Esophagus squamous epithelium (tissue), 4 donors: ENCODE results near the gene LSM3.

ENCODE experiments used
- POLR2A ChIP-seq, 4 donors: fragments of 450-650 bp; IDR thresholded peaks; one replicate each; pipeline ENCODE4 v1.6.1; 2017; ENCODE audit warnings: antibody characterized with exemption in 4 of 4, mild to moderate bottlenecking in 4 of 4, moderate library complexity in 3 of 4
- TF ChIP-seq, protein P1 (sequence below), 6 experiments: fragments of 450-650 bp in 4 of 6; fragments of 200-600 bp in 2 of 6; sonication (generic) in 2 of 6; IDR thresholded peaks; one replicate each; pipeline ENCODE4 v1.5.1; 2016 to 2019; ENCODE audit warnings: antibody characterized with exemption in 6 of 6, mild to moderate bottlenecking in 4 of 6, moderate library complexity in 4 of 6

DNA sequence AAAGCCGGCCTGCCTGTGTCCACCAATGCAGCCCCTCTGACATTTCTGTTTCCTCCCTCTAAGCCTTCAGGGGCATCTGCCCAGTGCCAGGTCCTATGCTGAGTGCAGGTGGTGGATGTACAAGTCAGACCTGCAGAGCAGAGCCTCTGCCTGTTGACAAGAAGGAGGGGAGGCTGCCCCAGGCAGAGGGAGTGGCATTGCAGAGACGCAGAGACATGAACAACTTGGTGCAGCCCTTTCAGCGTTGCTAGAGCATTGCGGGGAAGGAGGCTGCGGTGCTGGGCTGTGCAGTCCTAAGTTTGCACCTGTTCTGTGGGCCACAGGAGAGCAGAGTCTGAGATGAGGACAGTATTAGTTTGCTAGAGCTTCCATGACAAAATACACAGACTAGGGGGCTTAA, 65.2 kb downstream of the LSM3 start:
- TF ChIP-seq, protein P1, sequence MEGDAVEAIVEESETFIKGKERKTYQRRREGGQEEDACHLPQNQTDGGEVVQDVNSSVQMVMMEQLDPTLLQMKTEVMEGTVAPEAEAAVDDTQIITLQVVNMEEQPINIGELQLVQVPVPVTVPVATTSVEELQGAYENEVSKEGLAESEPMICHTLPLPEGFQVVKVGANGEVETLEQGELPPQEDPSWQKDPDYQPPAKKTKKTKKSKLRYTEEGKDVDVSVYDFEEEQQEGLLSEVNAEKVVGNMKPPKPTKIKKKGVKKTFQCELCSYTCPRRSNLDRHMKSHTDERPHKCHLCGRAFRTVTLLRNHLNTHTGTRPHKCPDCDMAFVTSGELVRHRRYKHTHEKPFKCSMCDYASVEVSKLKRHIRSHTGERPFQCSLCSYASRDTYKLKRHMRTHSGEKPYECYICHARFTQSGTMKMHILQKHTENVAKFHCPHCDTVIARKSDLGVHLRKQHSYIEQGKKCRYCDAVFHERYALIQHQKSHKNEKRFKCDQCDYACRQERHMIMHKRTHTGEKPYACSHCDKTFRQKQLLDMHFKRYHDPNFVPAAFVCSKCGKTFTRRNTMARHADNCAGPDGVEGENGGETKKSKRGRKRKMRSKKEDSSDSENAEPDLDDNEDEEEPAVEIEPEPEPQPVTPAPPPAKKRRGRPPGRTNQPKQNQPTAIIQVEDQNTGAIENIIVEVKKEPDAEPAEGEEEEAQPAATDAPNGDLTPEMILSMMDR (IDR thresholded peaks at IDR 0.05), result no peak
- no peak for TF ChIP-seq POLR2A (IDR thresholded peaks at IDR 0.05)
